T1000 (cell line): ENCODE data around the gene PHF11.
A peak's percentile ranks its signal among the peaks of the same experiment; 100 is the strongest.
"Not testable (repeated sequence)": the region's sequence is repeated elsewhere in the genome, so short reads cannot be mapped to it uniquely, and the experiment has no call there.

Source experiments
- DNase-seq: peaks from one replicate; lab custom pipeline; 2025; ENCODE audit warnings: mixed read lengths; lab: John Stamatoyannopoulos, UW

PHF11 gene

GRCh38 chr13:49495783-49496762, at the start of gene PHF11:
Gene PHF11 (plus strand): TSS chr13:49495953. CDS start chr13:49496002, 49 bp downstream.
- peak; percentile 6 for DNase-seq

GRCh38 chr13:49446473-49446872, 49.3 kb upstream of the PHF11 start:
- DNase-seq: no peak

DNA sequence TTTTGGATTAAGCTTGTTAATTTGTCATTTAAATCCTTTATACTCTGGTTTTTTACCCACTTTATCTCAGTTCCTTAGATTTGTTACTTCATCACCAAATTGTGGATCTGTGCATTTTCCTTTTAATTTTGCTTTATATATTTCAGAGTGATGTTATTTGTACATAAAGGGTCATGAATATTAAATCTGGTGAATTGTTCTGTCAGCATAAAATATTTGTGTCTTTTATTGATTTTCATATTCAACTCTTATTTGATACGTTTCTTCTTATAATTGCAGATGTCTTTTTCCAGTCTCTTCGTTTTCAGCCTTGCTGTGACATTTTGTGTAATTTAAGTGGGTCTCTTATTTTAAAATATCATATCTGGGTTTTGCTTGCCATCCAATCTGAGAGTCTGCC, 47.0 kb upstream of the PHF11 start:
- no peak for DNase-seq

DNA sequence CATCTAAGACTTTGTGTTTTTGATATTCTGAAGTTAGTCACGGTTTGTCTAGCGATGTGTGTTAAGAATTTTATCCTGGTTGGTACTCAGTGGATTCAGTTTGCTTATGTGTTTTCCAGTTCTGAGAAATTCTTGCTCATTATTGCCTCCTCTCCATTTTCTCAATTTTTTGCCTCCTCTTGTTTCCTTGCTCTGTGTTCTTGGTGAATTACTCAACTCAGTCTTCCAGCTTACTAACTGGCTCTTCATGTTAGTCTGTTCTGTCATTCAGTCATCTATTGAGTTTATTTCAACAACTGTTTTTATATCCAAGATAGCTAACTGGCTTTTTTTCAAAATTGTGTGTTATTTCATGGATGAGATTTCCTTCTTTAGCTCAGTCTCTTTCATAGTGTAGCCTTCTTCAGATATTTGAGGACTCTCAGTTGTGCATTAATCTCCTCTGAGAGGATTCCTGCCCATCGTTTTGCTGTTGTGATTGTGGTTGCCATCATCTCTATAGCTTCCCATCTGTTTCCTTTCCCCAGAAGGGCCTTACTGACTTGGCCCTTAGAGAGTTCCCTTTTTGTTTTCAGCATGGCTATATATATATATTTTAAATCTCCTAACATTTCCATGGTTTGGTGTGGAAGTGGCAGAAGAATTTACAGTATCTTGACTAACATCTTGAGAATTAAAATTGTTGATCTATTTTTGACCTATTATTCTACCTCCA, 45.5 kb upstream of the PHF11 start:
- no peak for DNase-seq

- DNase-seq: no peak
Measured at GRCh38 chr13:49452725-49453457, 42.9 kb upstream of the PHF11 start.

DNA sequence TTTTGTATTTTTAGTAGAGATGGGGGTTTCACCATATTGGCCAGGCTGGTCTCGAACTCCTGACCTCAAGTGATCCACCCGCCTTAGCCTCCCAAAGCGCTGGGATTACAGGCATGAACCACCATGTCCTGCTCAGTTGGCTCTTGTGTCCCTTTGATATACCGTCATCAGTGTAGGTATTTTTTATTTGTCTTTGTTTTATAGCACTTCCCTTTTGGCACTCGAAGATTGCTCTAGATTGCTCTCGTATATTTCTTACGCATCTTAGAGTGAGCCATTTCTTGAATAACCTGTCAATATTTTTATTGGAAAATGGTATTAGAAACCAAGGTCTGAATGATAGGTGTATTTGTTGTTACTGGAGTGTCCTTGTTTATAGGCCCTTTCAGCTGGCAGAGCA, 42.3 kb upstream of the PHF11 start:
- DNase-seq: no peak

DNA sequence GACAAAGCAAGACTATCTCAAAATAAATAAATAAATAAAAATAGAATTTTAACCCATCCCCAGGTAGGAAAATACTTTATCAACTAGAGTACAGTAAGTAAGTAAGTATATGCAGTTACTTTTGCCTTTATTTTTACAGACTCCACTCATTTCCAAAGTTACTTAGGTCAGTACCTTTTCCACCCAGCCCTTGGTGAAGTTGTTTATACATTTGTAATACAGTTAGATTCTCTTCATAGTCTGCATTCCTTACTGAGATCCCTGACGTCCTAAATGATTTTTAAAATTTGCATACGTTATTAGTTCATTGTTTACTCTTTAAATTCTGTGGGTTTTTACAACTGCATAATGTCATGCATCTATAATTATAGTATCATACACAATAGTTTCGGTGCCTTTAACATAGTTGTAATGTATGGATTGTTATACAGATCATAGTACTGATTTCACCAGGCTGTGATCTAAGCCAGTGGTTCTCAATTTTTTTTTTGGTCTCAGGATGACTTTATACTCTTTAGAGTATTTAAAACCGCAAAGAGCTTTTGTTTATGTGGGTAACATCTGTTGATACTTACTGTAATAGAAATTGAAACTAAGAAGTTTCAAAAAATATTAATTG, 41.3 kb upstream of the PHF11 start:
- DNase-seq: no peak

GRCh38 chr13:49455007-49455398, 40.8 kb upstream of the PHF11 start:
- DNase-seq: no peak

DNA sequence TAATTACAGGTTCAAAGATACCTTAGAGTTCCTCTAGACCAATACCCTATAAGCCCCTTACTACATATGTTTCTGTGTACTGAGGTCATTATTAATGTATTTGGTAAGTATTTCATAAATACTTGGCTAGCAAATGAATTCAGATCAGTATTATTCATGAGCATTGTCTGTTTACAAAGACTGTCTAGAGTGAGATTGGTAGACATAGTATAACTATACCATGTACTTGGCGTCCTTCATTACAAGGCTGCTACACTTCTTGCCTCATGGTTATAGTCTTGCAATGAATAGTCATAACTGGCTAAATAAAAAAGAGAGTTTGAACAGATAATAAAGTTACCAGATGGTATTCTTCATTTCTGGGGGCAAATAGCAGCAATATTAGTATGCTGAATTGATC, 39.6 kb upstream of the PHF11 start:
- no peak for DNase-seq

- DNase-seq: no peak
Measured at GRCh38 chr13:49457221-49457620, 38.5 kb upstream of the PHF11 start.

GRCh38 chr13:49459580-49459979, 36.2 kb upstream of the PHF11 start:
- DNase-seq: no peak

DNA sequence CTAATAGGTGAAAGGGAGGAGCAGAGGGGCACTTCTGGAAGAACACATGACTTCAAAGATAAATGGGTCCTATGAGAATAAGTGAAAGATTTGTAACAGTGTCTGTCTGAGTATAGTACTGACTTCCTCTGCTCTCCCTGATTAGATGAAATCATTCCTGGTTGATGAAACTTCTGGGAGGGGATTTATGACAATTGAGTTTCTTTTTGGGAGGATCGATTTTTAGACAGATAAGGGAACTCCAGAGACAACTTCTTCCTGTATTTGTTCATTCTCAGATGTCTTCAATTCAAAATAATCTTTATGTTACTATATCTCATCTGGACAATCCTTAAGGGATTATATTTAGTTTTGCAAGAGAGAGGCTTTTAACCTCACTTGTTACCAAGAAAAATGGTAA, 31.7 kb upstream of the PHF11 start:
- DNase-seq: no peak

DNA sequence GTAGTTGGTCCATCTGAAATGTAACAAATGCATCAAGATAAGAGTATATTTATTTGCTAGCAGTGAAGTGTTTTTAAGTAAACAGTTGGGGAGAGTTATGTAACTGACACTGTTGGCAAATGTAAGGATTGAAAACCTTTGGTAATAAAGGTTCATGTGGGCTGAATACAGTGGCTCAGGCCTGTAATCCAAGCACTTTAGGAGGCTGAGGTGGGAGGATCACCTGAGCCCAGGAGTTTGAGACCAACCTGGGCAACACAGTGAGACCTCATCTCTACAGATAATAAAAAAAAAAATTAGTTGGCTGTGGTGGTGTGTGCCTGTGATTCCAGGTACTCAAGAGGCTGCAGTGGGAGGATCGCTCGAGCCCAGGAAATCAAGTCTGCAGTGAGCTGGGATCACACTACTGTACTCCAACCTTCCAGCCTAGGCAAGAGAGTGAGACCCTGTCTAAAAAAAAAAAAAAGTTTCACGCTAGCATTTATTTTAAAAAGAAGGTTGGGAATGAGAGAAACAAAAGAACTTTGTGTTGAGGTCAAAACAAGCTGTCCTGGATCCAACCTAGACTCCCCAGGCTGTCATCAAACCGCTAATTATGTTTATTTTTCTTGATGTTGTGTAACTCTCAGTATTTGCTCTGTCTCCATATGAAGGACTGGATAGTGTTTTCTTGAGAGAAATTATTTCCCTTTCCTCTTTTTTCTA, 31.0 kb upstream of the PHF11 start:
- DNase-seq: no peak

GRCh38 chr13:49466292-49466838, 29.4 kb upstream of the PHF11 start:
- no peak for DNase-seq

DNA sequence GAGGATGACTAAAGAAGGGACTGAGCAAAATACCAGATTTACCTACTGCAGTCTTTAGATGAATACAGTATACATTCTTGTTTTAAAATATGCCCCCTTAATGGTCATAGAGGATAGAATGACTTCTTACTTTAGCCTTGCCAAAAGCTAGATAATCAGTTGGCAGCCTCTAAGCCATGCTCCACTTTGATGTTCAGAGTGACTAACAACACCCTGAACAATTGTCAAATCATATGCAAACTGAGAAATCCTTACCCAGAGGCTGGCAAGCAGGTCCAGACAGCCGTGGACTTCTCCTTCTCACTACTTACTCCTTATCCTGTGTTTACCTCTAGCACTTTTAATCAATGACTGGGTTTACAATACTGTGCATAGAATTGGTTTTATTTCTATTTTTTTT, 23.6 kb upstream of the PHF11 start:
- DNase-seq: no peak

- DNase-seq: no peak
Measured at GRCh38 chr13:49476529-49476928, 19.2 kb upstream of the PHF11 start.

GRCh38 chr13:49481788-49482187, 14.0 kb upstream of the PHF11 start:
- no peak for DNase-seq

DNA sequence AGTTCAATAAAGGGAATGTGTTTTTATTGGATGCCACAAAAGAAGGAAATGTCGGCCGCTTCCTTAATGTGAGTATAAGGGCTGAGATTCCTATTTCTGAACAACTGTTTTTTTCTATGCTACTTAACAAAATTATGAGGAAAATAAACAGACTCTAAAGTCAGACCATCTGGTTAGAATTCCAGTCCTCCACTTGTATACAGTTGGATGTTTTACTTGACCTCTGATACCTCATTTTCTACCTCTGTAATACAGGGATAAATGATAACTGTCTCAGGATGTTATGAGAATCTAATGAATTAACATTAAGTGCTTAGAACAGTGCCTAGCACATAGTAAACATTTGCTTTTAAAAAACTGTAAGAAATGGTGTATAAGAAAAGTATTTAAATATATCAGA, 7.2 kb upstream of the PHF11 start:
- DNase-seq: no peak

GRCh38 chr13:49494645-49495044, 1.1 kb upstream of the PHF11 start:
- DNase-seq: no peak

GRCh38 chr13:49496837-49497236, 1.1 kb downstream of the PHF11 start:
- not testable (repeated sequence) for DNase-seq

DNA sequence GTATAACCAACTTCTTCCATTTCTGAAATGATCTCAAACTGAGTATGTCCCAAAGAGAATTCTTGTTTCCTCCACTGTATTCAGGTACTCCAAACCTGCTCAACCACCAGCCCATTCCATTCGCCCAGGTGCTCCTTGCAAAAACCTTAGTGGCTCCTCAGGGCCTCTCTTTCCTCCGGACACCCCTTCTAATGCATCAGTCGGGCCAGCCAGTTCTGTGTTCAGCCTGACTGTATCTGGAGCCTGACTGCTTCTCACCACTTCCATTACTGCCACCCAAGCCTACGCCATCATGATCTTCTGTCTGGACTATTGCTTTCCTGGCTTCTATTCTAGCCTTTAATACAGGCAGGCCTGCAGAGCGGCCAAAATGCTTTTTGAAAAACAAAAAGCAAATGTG, 1.5 kb downstream of the PHF11 start:
- no peak for DNase-seq
